H1 (cell line): ENCODE data around the gene PLSCR3. TPM values are rescaled to one million over a fixed set of nuclear protein-coding genes. Genes with fewer than 3 reads are reported as not detected.

Experiments used
- CTCF ChIA-PET: fragments of 300-600 bp; sonication (Branson Sonifier 250); formaldehyde crosslinking; loops from one replicate; lab custom pipeline; 2021; ENCODE audit not compliant: partially characterized antibody; lab: Charles Lee
- POLR2A ChIA-PET: fragments of 300-600 bp; sonication (Branson Sonifier 250); formaldehyde crosslinking; loops from one replicate; lab custom pipeline; 2021; ENCODE audit warnings: inconsistent platforms; ENCODE audit not compliant: partially characterized antibody; lab: Charles Lee
- DNase-seq, 2 experiments: peaks; one replicate each; pipeline versions ENCODE4 v3.0.0 to v3.0.0-alpha.2; 2010 to 2022; ENCODE audit warnings: low spot score in 2 of 2, low read depth in 1 of 2, mixed read lengths in 1 of 2
- FAIRE-seq: peaks from 2 replicates; lab custom pipeline; 2011; peaks lifted over from hg19 to GRCh38; lab: Jason Lieb, UNC
- H2AFZ ChIP-seq: 2 replicates; pipeline ENCODE4 v1.8.1; 2012; ENCODE audit warnings: low read length, inconsistent platforms
- H2AK5ac ChIP-seq: 2 replicates; pipeline ENCODE4 v1.6.1; 2013; ENCODE audit warnings: low read depth, low read length
- H2BK120ac ChIP-seq: replicated peaks from 2 replicates; pipeline ENCODE3; 2013; ENCODE audit warnings: low read depth, low read length, inconsistent platforms
- H2BK12ac ChIP-seq: 2 replicates; pipeline ENCODE4 v1.6.1; 2013; ENCODE audit warnings: low read depth, low read length
- H2BK15ac ChIP-seq: 2 replicates; pipeline ENCODE4 v1.6.1; 2013; ENCODE audit warnings: low read length
- H2BK20ac ChIP-seq: 2 replicates; pipeline ENCODE4 v1.6.1; 2013; ENCODE audit warnings: low read length
- H2BK5ac ChIP-seq: 2 replicates; pipeline ENCODE4 v1.6.1; 2013; ENCODE audit warnings: low read depth, low read length
- H3K14ac ChIP-seq: 2 replicates; pipeline ENCODE4 v1.6.1; 2013; ENCODE audit warnings: inconsistent platforms; ENCODE audit not compliant: insufficient read length
- H3K18ac ChIP-seq: 2 replicates; pipeline ENCODE4 v1.6.1; 2013; ENCODE audit warnings: low read length; ENCODE audit errors: extremely low read depth
- H3K23ac ChIP-seq: 2 replicates; pipeline ENCODE4 v1.6.1; 2013; ENCODE audit warnings: inconsistent platforms; ENCODE audit not compliant: insufficient read length
- H3K23me2 ChIP-seq: 2 replicates; pipeline ENCODE4 v1.6.1; 2013; ENCODE audit warnings: low read depth, low read length
- H3K27ac ChIP-seq: 2 replicates; pipeline ENCODE4 v1.6.1; 2011; ENCODE audit warnings: low read depth, low read length, inconsistent platforms
- H3K27me3 ChIP-seq, 4 experiments: replicated peaks in 1 of 4; 1 replicate in 1 of 4; 2 replicates in 3 of 4; pipeline versions ENCODE4 v1.6.1 to v1.8.1; 2011 to 2013; ENCODE audit warnings: low read length in 3 of 4, mild to moderate bottlenecking in 3 of 4, inconsistent platforms in 2 of 4, mixed read lengths in 2 of 4, moderate library complexity in 1 of 4; ENCODE audit not compliant: control insufficient read depth in 3 of 4, insufficient read depth in 3 of 4; ENCODE audit errors: extremely low read depth in 1 of 4
- H3K36me3 ChIP-seq, 4 experiments: 2 replicates each; pipeline versions ENCODE4 v1.6.1 to v1.8.1; 2011 to 2013; ENCODE audit warnings: mild to moderate bottlenecking in 4 of 4, low read length in 3 of 4, moderate library complexity in 2 of 4, control low read depth in 1 of 4, inconsistent platforms in 1 of 4; ENCODE audit not compliant: insufficient read depth in 4 of 4, control insufficient read depth in 2 of 4
- H3K4ac ChIP-seq: replicated peaks from 2 replicates; pipeline ENCODE3; 2013; ENCODE audit warnings: low read length, low read depth, mixed read lengths, inconsistent platforms; ENCODE audit not compliant: insufficient read length
- H3K4me1 ChIP-seq, 4 experiments: replicated peaks in 1 of 4; 1 replicate in 1 of 4; 2 replicates in 3 of 4; pipeline versions ENCODE4 v1.6.1 to v1.8.1; 2011 to 2013; ENCODE audit warnings: low read length in 3 of 4, inconsistent platforms in 2 of 4, mixed read lengths in 1 of 4; ENCODE audit not compliant: insufficient read depth in 4 of 4, control insufficient read depth in 3 of 4
- H3K4me2 ChIP-seq, 2 experiments: 2 replicates each; pipeline versions ENCODE4 v1.6.1 to v1.8.1; 2011 to 2013; ENCODE audit warnings: low read depth in 2 of 2, low read length in 2 of 2, control low read depth in 1 of 2, inconsistent platforms in 1 of 2, mild to moderate bottlenecking in 1 of 2; ENCODE audit not compliant: insufficient read depth in 1 of 2
- H3K4me3 ChIP-seq, 4 experiments: fragments of 200-600, 300-600 bp in 1 of 4; sonication (generic), shearing (Covaris generic), sonication (Bioruptor Twin) in 1 of 4; 2 replicates each; pipeline versions ENCODE4 v1.5.1 to v1.8.1; 2011 to 2016; ENCODE audit warnings: low read length in 4 of 4, low read depth in 3 of 4, control low read depth in 2 of 4, inconsistent platforms in 2 of 4, mild to moderate bottlenecking in 2 of 4, mixed read lengths in 1 of 4, moderate library complexity in 1 of 4; ENCODE audit not compliant: insufficient read depth in 2 of 4; ENCODE audit errors: extremely low read depth in 1 of 4
- H3K56ac ChIP-seq: replicated peaks from 2 replicates; pipeline ENCODE3; 2013; ENCODE audit warnings: low read depth, mild to moderate bottlenecking, mixed read lengths, low read length, inconsistent platforms; ENCODE audit not compliant: insufficient read length
- H3K79me1 ChIP-seq: 2 replicates; pipeline ENCODE4 v1.6.1; 2013; ENCODE audit warnings: low read depth, low read length, control low read depth
- H3K79me2 ChIP-seq, 2 experiments: 2 replicates each; pipeline versions ENCODE4 v1.6.1 to v1.8.1; 2012 to 2013; ENCODE audit warnings: low read length in 2 of 2, mild to moderate bottlenecking in 2 of 2, inconsistent platforms in 1 of 2; ENCODE audit not compliant: insufficient read depth in 2 of 2, control insufficient read depth in 1 of 2
- H3K9ac ChIP-seq, 4 experiments: replicated peaks in 1 of 4; 1 replicate in 1 of 4; 2 replicates in 3 of 4; pipeline versions ENCODE4 v1.6.1 to v1.8.1; 2011 to 2013; ENCODE audit warnings: low read depth in 3 of 4, low read length in 3 of 4, control low read depth in 2 of 4, mild to moderate bottlenecking in 2 of 4, moderate library complexity in 2 of 4, inconsistent platforms in 1 of 4; ENCODE audit errors: extremely low read depth in 1 of 4
- H3K9me3 ChIP-seq, 2 experiments: 2 replicates each; pipeline versions ENCODE4 v1.6.1 to v1.8.1; 2012 to 2013; ENCODE audit warnings: mild to moderate bottlenecking in 2 of 2, moderate library complexity in 2 of 2, control low read depth in 1 of 2, inconsistent platforms in 1 of 2, low read depth in 1 of 2, low read length in 1 of 2, mixed read lengths in 1 of 2; ENCODE audit not compliant: insufficient read depth in 2 of 2
- H4K20me1 ChIP-seq, 2 experiments: replicated peaks in 1 of 2; 2 replicates each; pipeline versions ENCODE3 to v1.8.1; 2011 to 2013; ENCODE audit warnings: inconsistent platforms in 2 of 2, low read length in 2 of 2, mild to moderate bottlenecking in 1 of 2; ENCODE audit not compliant: insufficient read depth in 2 of 2, control insufficient read depth in 1 of 2
- H4K5ac ChIP-seq: 2 replicates; pipeline ENCODE4 v1.6.1; 2013; ENCODE audit warnings: low read length, low read depth, mixed read lengths, inconsistent platforms; ENCODE audit not compliant: insufficient read length
- H4K8ac ChIP-seq: 2 replicates; pipeline ENCODE4 v1.8.0; 2013; ENCODE audit warnings: mild to moderate bottlenecking, moderate library complexity, low read length, inconsistent platforms; ENCODE audit not compliant: insufficient read depth; ENCODE audit errors: extremely low read depth
- H4K91ac ChIP-seq: replicated peaks from 2 replicates; pipeline ENCODE3; 2013; ENCODE audit warnings: low read length, mixed read lengths, inconsistent platforms; ENCODE audit not compliant: insufficient read length
- RAD21 ChIP-seq, 2 experiments: IDR thresholded peaks in 1 of 2; conservative IDR thresholded peaks in 1 of 2; 2 replicates each; pipeline ENCODE4 v1.6.1; 2011; ENCODE audit warnings: low read depth in 2 of 2, low read length in 2 of 2, improper control_type of control experiment in 1 of 2, inconsistent platforms in 1 of 2, mild to moderate bottlenecking in 1 of 2, moderate library complexity in 1 of 2
- SIRT6 ChIP-seq: IDR thresholded peaks from one replicate; pipeline ENCODE4 v1.7.1; 2012; ENCODE audit warnings: low read length, inconsistent platforms
- WGBS, 2 experiments: shearing (Covaris generic) in 1 of 2; methylation state at CpG; one replicate each; pipeline versions ENCODE4 v1.1.6 to v1.1.7; 2013 to 2015; ENCODE audit warnings: low lambda C conversion rate in 2 of 2, mixed read lengths in 2 of 2, inconsistent platforms in 1 of 2, low coverage in 1 of 2, missing lambda C conversion rate in 1 of 2; ENCODE audit not compliant: insufficient replicate concordance in 2 of 2, insufficient coverage in 1 of 2, insufficient read length in 1 of 2; ENCODE audit errors: extremely low coverage in 1 of 2, missing lambda C conversion rate in 1 of 2; 5-methylcytosine and 5-hydroxymethylcytosine counted together
- polyA plus RNA-seq, 7 experiments: library from polyadenylated mRNA; depleted of rRNA in 3 of 7; stranded (reverse) in 5 of 7; unstranded in 2 of 7; fragments of >200 nt in 5 of 7; fragments of 200-250 nt in 2 of 7; gene quantifications; 1 replicate in 5 of 7; 2 replicates in 1 of 7; 4 replicates in 1 of 7; pipeline versions ENCODE4 v1.2.1 to v1.2.3, GENCODE V29; 2011 to 2013; ENCODE audit warnings: missing spikeins in 2 of 7, mixed read lengths in 2 of 7
- total RNA-seq: library from RNA; stranded (reverse); fragmentation: NEBNext Ultra II Directional; extraction: Animal tissue kit (Norgen Biotek cat#: 25700); gene quantifications from 2 replicates; pipeline ENCODE4 v1.2.1, GENCODE V29; 2021

Gene PLSCR3
- total and polyA plus RNA-seq, 2 of the 8 experiments (the other 6 are each of a cell fraction or from before 2014, with no cell fraction given): 36.1 to 38.7 TPM

GRCh38 chr17:7416323-7416722 lies 22.0 kb upstream of the PLSCR3 start:
- Histone ChIP-seq H3K9me3 (no peaks in the 10 kb centered on the region), H3K4me1 (peaks cover 0 to 17% (median 6%) of the 10 kb centered on the region in 4 experiments; a peak in 5 of 7 replicates), H3K4ac (no peak overlapping the region), H2BK120ac (no peak overlapping the region), H3K79me1 (no peaks in the 10 kb centered on the region), H3K4me3 (no peak overlapping the region), H3K23ac (no peak overlapping the region), H2BK20ac (no peak overlapping the region), H4K5ac (no peak overlapping the region), H3K14ac (no peak overlapping the region), H3K27ac (no peak overlapping the region), H3K79me2 (no peaks in the 10 kb centered on the region), H3K36me3 (peaks cover 0 to 25% (median 9%) of the 10 kb centered on the region in 4 experiments; a peak in 6 of 8 replicates), H2BK15ac (no peak overlapping the region), H4K8ac (no peak overlapping the region), H4K91ac (no peak overlapping the region), H2BK12ac (no peak overlapping the region), H3K27me3 (no peaks in the 10 kb centered on the region), H3K56ac (no peak overlapping the region), H2BK5ac (no peak overlapping the region), H3K23me2 (peaks cover 2% of the 10 kb centered on the region; the same call in 1 of the 2 replicates), H2AK5ac (no peak overlapping the region), H3K4me2 (no peak overlapping the region), H4K20me1 (peaks cover 2 to 6% of the 10 kb centered on the region in 2 experiments), H3K9ac (no peak overlapping the region), H3K18ac (no peak overlapping the region), H2AFZ (no peak overlapping the region)
- TF ChIP-seq RAD21 (IDR thresholded peaks at IDR 0.05 in 1 of 2, conservative IDR thresholded peaks at IDR 0.05 in 1 of 2; ENCODE audit: low read depth in 2 of 2, low read length in 2 of 2): peak in 1 of 2 experiments; percentile 15; a peak in 1 of 4 replicates
- TF ChIP-seq SIRT6: no peak
- DNase-seq (no peak), FAIRE-seq (no peak)
- ChIA-PET POLR2A (interaction anchor here (1.1 to 2.8 kb wide), 5 partner anchors 9 to 132 kb away, joined by 3 to 14 read pairs (median 3); partner anchors contain the start of genes NLGN2 and SPEM2), CTCF (interaction anchor here (1.0 to 1.4 kb wide), 2 partner anchors 39 to 144 kb away, joined by 3 to 5 read pairs; partner anchors contain the start of gene SENP3)
- WGBS, 2 experiments: 85% methylated on average over 6 of the region's 6 CpGs; no CpG with 5 or more reads in 1 of the 2 experiments
